ENCODE data around the gene SLIT3.

GRCh38 chr5:169280696-169281095 lies 20.2 kb downstream of the SLIT3 start:
- no peak for TF ChIP-seq POLR2A (IDR thresholded peaks at IDR 0.05; ENCODE audit: low read depth, low read length)
- TF ChIP-seq POLR2AphosphoS5 (IDR thresholded peaks at IDR 0.05; ENCODE audit: low read depth, low read length) = no peak
- no peak for TF ChIP-seq POU2F2 (IDR thresholded peaks at IDR 0.05; ENCODE audit: low read depth, low read length)

Measured in GM12891 (cell line).